Endothelial cell of umbilical vein (primary cell): ENCODE results near the gene SMPD1.

Experiments
- CTCF ChIP-seq, 2 donors: IDR thresholded peaks; 1 replicate in 1 of 2; 2 replicates in 1 of 2; pipeline ENCODE4 v1.5.1; 2011; ENCODE audit warnings: low read length in 2 of 2, mild to moderate bottlenecking in 2 of 2, moderate library complexity in 2 of 2, control low read depth in 1 of 2, inconsistent platforms in 1 of 2, low read depth in 1 of 2; ENCODE audit not compliant: insufficient read depth in 1 of 2; ENCODE audit errors: extremely low read depth in 1 of 2
- POLR2AphosphoS5 ChIP-seq: IDR thresholded peaks from 2 replicates; pipeline ENCODE4 v1.6.1; 2012; ENCODE audit warnings: low read depth, mild to moderate bottlenecking, control low read depth, low read length, moderate library complexity; ENCODE audit not compliant: insufficient read depth

GRCh38 chr11:6390718-6391469 lies 620 bp downstream of the SMPD1 start:
- TF ChIP-seq CTCF (IDR thresholded peaks at IDR 0.05; ENCODE audit: extremely low read depth in 1 of 2, insufficient read depth in 1 of 2, low read depth in 1 of 2, low read length in 2 of 2) (no peak), POLR2AphosphoS5 (no peak)
